Measurements from ENCODE around the gene TOMM40L. TPM values are rescaled to one million over a fixed set of nuclear protein-coding genes. Genes with fewer than 3 reads are reported as not detected.

The TOMM40L gene
- polyA plus RNA-seq, 3 donors from 2014 or later = 7.9 to 11.3 (median 11.1) TPM

DNA sequence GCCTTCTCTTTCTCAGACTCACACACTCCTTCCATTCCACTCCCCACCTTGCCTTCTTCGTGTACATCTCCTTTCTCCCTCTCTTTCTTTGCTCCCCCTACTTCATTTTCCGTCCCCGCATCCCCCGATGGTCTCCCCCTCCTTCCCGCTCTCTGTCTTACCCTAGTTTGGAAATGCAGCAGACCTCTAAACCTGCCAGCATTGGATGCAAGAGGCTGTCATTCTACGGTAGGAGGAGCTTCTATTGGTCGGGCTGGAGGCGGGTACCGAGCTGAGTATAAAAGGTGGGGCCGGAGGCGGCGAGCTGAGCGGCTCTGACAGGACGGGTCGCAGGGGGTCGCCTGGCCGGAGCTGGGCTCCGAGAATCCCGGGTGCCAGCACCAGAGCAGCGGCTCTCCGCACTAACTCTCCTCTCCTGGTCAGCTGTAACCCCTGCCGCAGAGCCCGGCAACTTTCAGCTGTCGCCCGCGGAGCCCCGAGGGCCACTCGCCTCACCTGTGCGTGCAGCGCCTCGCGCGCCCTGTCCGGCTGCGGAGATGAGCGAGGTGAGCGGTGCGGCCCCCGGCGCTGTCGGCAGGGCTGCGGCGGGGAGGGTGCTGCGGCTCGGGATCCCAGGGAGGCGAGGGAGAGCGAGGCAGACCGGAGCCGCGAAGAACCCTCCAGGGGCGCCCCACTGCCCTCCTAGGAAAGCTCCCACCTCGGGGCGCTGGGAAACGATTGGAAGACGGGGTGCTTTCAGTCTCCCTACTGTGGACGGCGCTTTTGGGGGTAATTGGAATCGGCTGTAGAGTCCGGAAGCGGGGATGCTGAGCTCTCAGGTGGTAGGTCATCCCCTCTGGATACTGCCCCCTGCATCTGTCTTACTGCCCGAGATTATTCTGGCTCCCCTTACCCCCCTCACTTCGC is 32.8 kb downstream of the TOMM40L start, which contains the start of gene PCP4L1:
TSS of gene PCP4L1 (plus strand) at position 307 of the 906 bp plus-strand sequence. CDS start at position 537, 230 bp downstream.
- Mint-ChIP-seq H3K27me3 (ENCODE audit: low read depth in 3 of 3) (peaks cover 19 to 37% (median 28%) of the 10 kb centered on the region in 3 donors), H3K9me3 (peaks cover 11 to 27% (median 18%) of the 10 kb centered on the region in 6 donors), H3K27ac (no peak within 1 kb of the TSS), H3K4me1 (peaks cover 10 to 16% of the 10 kb centered on the region in 2 donors), H3K4me3 (peak within 1 kb of the TSS; percentile 60 to 82 (median 70)), H3K36me3 (peaks cover 4 to 9% (median 6%) of the 10 kb centered on the region in 3 donors)
- DNase-seq = peak; percentile 21 to 28 (median 22)

DNA sequence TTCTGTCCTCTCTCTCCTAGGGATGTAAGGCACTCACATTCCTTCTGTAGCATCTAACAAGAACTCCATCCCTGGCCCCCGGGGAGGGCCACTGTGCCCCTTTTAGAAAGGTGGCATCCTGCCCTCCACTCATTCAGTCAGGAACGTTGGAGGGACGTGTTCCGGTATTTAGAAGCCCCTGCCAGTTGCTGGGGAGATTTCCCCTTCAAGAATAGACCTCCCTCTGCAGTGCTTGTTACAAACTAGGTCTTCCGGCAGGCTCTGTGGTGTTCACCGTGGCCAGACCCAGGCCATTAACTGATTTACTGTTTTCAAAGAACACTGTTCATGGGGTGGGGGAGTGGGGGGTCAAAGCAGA is 33.5 kb downstream of the TOMM40L start:
- Mint-ChIP-seq H3K4me3 (peak overlapping the region; percentile 31 to 82 (median 70)), H3K27ac (no peak overlapping the region), H3K4me1 (peaks cover 10 to 16% of the 10 kb centered on the region in 2 donors), H3K9me3 (peaks cover 11 to 27% (median 18%) of the 10 kb centered on the region in 6 donors), H3K27me3 (ENCODE audit: low read depth in 3 of 3) (peaks cover 19 to 37% (median 29%) of the 10 kb centered on the region in 3 donors), H3K36me3 (peaks cover 4 to 9% (median 6%) of the 10 kb centered on the region in 3 donors)
- no peak for DNase-seq

DNA sequence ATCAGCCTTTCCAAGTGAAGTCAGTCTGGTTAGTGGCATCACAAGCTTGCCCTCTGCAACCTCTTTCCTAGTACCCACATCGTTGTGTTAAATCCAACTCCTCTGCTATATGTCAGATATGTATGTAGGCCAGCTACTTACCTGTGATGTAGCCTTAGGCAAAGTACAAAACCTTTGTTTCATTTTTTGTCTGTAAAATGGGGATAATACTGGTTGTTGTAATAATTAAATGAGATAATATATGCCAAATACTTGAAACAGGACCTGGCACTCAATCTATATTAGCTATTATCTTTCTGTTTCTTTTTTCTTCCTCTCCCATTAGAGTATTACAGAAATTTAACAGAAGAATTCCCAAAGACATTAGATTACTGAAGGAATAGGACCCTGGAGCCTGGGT is 33.9 kb downstream of the TOMM40L start:
- no peak for DNase-seq
- Mint-ChIP-seq H3K4me1 (peaks cover 10 to 16% of the 10 kb centered on the region in 2 donors), H3K4me3 (peak overlapping the region; percentile 26 to 82 (median 70)), H3K9me3 (peaks cover 11 to 27% (median 18%) of the 10 kb centered on the region in 6 donors), H3K27ac (no peak overlapping the region), H3K27me3 (ENCODE audit: low read depth in 3 of 3) (peaks cover 20 to 37% (median 29%) of the 10 kb centered on the region in 3 donors), H3K36me3 (peaks cover 4 to 9% (median 6%) of the 10 kb centered on the region in 3 donors)

DNA sequence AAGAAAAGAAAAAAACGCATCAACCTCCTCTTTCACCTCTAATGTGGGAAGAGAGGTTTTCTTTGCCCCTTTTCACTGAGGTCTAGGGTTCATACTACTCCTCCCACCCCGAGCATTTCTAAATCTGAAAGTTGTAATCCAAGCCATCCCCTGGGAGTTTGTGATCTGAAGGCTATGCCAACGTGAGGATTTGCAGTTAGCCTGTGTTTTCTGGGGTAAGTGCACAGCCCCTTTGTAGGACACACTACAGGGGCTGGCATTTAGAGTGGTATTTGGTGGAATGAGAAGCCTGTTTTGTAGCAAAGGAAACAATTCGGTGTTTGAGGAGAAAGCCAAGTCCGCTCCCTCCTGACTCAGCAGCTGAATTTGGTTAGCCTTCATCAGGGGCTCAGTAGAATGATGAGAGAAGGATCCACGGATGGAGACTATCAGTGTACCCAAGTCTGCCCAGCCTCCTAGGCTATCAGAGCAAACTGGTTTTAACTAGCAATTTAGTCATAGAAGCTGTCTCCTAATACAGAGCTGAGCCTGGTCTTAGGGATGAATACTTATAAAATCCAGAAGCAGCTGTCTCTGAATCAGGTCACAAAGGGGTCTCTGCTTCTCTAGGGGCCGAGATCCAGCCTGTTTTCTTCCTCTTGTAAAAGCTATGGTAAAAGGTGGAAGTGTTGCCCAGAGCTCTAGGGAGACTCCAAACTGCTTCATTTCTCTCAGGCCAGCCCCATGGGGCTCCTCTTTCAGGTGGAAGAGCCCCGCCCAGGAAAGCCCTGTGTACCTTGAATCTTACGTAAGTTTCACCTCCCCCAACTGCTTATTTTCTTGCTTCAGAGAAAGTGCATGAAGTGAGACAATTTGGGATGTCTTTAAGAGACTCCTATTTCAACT is 34.8 kb downstream of the TOMM40L start:
- peaks cover 21 to 37% (median 29%) of the 10 kb centered on the region in 3 donors for H3K27me3 Mint-ChIP-seq (ENCODE audit: low read depth in 3 of 3)
- peaks cover 4 to 9% (median 6%) of the 10 kb centered on the region in 3 donors for H3K36me3 Mint-ChIP-seq
- H3K4me3 Mint-ChIP-seq = peak overlapping the region in 1 of 5 donors; percentile 7
- peaks cover 10 to 16% of the 10 kb centered on the region in 2 donors for H3K4me1 Mint-ChIP-seq
- no peak overlapping the region for H3K27ac Mint-ChIP-seq
- H3K9me3 Mint-ChIP-seq = peaks cover 11 to 27% (median 16%) of the 10 kb centered on the region in 6 donors
- DNase-seq = no peak

DNA sequence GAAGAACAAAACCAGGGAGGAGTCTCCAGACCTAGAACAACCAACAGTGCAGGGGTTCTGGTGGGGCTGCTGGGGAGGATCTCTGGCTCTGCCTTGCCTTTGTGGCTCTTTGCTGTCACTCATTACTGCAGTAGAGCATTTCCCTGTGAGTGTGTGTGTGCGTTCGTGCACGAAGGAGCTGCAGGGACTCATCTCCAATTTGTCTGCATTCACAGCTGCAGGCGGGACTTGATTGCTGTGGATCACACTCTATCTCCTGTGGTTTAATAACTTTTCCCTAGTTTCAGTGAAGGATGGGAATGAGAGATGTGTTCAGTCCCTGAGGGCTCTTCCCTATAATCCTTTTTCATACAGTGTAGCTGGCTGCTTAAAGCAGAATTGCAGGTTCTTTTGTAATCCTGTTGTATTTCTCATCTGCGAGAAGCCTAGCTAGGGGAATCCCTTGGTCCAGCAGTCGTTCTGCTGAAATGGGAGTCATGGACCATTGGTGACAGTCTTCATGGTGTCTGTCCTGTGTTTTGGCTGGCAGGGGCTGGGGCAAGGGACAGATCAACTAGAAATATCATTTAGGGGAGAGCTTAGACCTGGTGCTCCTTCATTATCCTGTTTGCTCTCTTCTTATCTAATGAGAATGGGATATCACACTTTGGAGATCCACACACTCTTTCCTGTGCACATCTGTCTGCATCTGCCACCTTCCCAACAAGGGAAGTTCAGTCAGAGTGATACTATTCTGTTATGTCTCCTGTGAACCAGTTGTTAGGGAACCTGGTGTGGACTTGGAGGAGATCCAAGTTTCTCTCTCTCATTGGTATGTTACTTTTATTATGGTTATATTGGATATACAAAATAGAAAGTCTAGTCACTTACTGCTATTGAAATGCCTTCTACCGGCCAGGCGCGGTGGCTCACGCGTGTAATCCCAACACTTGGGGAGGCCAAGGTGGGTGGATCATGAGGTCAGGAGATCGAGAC is 35.7 kb downstream of the TOMM40L start:
- Mint-ChIP-seq H3K4me1 (peaks cover 10 to 16% of the 10 kb centered on the region in 2 donors), H3K27ac (no peak overlapping the region), H3K9me3 (peaks cover 11 to 21% (median 13%) of the 10 kb centered on the region in 6 donors), H3K36me3 (peaks cover 3 to 9% (median 4%) of the 10 kb centered on the region in 3 donors), H3K4me3 (no peak overlapping the region), H3K27me3 (ENCODE audit: low read depth in 3 of 3) (peaks cover 23 to 34% (median 29%) of the 10 kb centered on the region in 3 donors)
- DNase-seq = no peak

DNA sequence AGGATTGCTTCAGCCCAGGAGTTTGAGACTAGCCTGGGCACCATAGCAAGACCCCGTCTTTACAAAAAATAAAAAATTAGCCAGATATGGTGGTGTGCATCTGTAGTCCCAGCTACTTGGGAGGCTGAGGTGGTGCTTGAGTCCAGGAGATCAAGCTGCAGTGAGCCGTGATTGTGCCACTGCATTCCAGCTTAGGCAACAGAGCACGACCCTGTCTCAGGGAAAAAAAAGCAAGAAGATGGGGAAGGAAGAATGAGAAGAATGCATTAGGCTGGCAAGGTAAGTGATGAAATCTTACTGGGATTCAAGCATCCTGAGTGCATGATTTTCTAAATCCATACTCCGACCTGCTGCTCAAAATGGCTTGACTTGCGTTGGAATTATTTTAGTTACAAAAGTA is 39.4 kb downstream of the TOMM40L start:
- no peaks in the 10 kb centered on the region for H3K9me3 Mint-ChIP-seq
- H3K36me3 Mint-ChIP-seq = no peaks in the 10 kb centered on the region
- H3K27ac Mint-ChIP-seq = no peak overlapping the region
- H3K4me1 Mint-ChIP-seq = no peaks in the 10 kb centered on the region
- no peak overlapping the region for H3K4me3 Mint-ChIP-seq
- H3K27me3 Mint-ChIP-seq (ENCODE audit: low read depth in 3 of 3) = peaks cover 8 to 12% (median 12%) of the 10 kb centered on the region in 3 donors
- no peak for DNase-seq

DNA sequence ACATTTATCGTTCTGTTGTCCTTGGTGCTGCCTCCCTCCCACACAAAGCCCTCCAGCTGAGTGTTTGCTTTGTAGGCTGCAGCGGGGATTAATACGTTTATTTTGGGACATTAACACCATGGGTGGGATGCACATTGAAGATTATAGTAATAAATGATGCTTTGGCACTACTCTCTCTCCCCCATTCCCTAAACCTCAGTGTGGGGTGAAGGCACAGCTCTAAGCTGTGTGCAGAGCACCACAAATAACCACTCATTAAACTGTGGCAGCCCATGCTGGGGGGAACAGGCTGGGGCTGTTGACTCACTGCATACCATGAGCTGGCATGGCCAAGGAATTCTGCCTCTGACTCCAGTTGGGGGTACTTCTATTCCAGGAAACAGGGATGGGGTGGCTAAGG is 40.3 kb downstream of the TOMM40L start:
- Mint-ChIP-seq H3K27me3 (ENCODE audit: low read depth in 3 of 3) (peaks cover 5 to 9% (median 8%) of the 10 kb centered on the region in 3 donors), H3K9me3 (no peaks in the 10 kb centered on the region), H3K36me3 (no peaks in the 10 kb centered on the region), H3K4me3 (no peak overlapping the region), H3K27ac (no peak overlapping the region), H3K4me1 (no peaks in the 10 kb centered on the region)
- no peak for DNase-seq

DNA sequence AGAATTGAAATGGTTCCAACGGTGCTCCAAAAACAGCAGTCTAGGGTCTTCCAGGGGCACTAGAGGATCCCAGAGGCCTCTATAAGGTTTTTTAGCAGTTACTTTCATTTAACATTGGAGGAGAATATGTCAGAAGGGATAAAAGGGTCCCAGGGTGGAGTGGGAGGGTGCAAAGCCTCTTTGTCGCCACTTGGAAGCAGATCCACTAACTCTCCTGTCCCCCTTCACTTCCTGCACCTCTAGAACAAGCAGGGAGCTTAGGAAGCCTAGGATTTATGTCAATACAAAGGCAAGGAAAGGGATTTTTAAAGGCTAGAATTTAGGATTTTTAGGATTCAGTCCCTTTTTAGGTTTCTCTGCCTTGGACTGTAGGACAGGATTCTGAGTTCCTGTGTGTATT is 41.0 kb downstream of the TOMM40L start:
- no peak overlapping the region for H3K4me3 Mint-ChIP-seq
- no peaks in the 10 kb centered on the region for H3K36me3 Mint-ChIP-seq
- peaks cover 4 to 12% (median 5%) of the 10 kb centered on the region in 3 donors for H3K27me3 Mint-ChIP-seq (ENCODE audit: low read depth in 3 of 3)
- no peaks in the 10 kb centered on the region for H3K4me1 Mint-ChIP-seq
- H3K27ac Mint-ChIP-seq = no peak overlapping the region
- H3K9me3 Mint-ChIP-seq = no peaks in the 10 kb centered on the region
- DNase-seq = no peak

DNA sequence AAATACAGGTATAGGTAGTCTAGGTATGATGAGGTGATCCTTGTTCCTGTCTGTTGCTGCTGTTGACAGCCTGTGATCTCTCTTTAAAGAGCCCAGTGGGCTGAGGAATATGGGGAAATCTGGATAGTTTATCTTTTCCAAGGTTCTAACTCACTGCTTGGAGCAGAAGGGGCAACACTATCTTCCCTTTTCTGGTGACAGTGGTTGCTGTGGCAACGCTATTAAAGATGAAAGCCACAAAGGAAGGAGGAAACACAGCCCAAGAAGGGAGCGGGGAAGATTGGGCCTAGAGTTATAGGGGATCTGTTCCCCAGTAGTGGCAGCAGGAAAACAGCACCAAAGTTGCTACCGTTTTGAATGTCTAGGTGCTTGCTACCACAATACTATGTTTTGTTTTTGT is 41.5 kb downstream of the TOMM40L start:
- no peak overlapping the region for H3K27ac Mint-ChIP-seq
- H3K9me3 Mint-ChIP-seq = no peaks in the 10 kb centered on the region
- H3K4me1 Mint-ChIP-seq = no peaks in the 10 kb centered on the region
- H3K36me3 Mint-ChIP-seq = no peaks in the 10 kb centered on the region
- no peak for DNase-seq
- peaks cover 1 to 9% (median 4%) of the 10 kb centered on the region in 3 donors for H3K27me3 Mint-ChIP-seq (ENCODE audit: low read depth in 3 of 3)
- H3K4me3 Mint-ChIP-seq = no peak overlapping the region

DNA sequence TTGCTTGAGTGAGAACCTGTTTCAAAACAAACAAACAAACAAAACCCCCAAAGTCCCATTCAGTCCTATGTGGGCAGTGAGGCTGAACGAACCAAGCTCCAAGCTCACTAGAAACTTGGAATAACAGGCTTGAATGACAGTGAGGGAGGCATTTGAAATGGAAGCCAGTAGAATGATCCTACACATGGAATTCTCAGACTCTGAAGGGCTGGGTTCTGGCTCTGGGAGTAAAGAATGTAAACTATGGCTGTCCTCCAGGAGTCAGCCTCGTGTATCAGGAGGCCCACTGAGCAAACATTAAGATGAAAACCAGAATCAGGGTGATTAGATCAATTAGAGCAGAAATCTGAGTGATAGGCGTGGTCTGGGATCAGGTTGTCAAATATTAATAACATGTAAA is 47.5 kb downstream of the TOMM40L start:
- no peaks in the 10 kb centered on the region for H3K9me3 Mint-ChIP-seq
- no peak overlapping the region for H3K4me3 Mint-ChIP-seq
- H3K27ac Mint-ChIP-seq = no peak overlapping the region
- no peak for DNase-seq
- peaks cover 1 to 3% (median 2%) of the 10 kb centered on the region in 3 donors for H3K27me3 Mint-ChIP-seq (ENCODE audit: low read depth in 3 of 3)
- no peaks in the 10 kb centered on the region for H3K36me3 Mint-ChIP-seq
- no peaks in the 10 kb centered on the region for H3K4me1 Mint-ChIP-seq

DNA sequence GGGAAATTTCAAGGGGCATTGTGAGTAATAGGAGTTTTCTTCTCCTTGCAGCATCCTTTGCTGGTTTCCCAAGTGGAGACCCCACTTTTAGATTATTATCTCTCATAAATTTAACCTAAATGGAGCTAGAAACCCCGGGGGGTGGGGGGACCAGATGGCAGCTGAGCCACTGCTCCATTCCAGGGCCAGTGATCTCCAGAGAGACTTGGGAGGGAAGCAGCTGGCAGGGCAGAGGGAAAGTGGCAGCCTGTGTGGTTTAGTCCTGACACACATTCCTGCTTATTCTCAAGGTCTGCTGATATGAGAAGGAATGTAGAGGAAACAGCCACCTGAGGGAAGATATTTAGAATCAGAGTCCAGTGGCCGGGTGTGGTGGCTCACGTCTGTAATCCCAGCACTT is 49.0 kb downstream of the TOMM40L start:
- Mint-ChIP-seq H3K9me3 (no peaks in the 10 kb centered on the region), H3K27ac (no peak overlapping the region), H3K27me3 (ENCODE audit: low read depth in 3 of 3) (peaks cover 1 to 3% (median 2%) of the 10 kb centered on the region in 3 donors), H3K4me1 (no peaks in the 10 kb centered on the region), H3K36me3 (peaks cover 0 to 7% (median under 1%) of the 10 kb centered on the region in 3 donors), H3K4me3 (no peak overlapping the region)
- DNase-seq = no peak
